HCT116 (cell line): ENCODE data around the gene CUX1. TPM values are rescaled to one million over a fixed set of nuclear protein-coding genes. Genes with fewer than 3 reads are reported as not detected.

Source experiments
- ATAC-seq: fragments of 200-7000 bp; cut with Tn5 transposase; 2 replicates; pipeline ENCODE4 v1.9.1; 2020; ENCODE audit warnings: mild to moderate bottlenecking, moderate library complexity
- BruUV-seq: library from RNA; stranded (reverse); fragments of 400-500 nt; replicated peaks from 2 replicates; lab custom pipeline; 2021; lab: Mats Ljungman, UMichigan
- CTCF ChIA-PET: fragments of 300-600 bp; sonication (Branson Sonifier 250); formaldehyde crosslinking; loops from one replicate; lab custom pipeline; 2021; ENCODE audit warnings: antibody characterized with exemption; lab: Charles Lee
- POLR2A ChIA-PET: fragments of 300-600, 350-600 bp; sonication (Branson Sonifier 250); formaldehyde crosslinking; loops from one replicate; lab custom pipeline; 2021; ENCODE audit warnings: antibody characterized with exemption; lab: Charles Lee
- RAD21 ChIA-PET, 2 experiments: fragments of 300-600 bp; sonication (Branson Sonifier 250); formaldehyde crosslinking; loops; one replicate each; lab custom pipeline; 2023; ENCODE audit warnings: low total read pairs in 2 of 2; ENCODE audit not compliant: uncharacterized antibody in 2 of 2, unreplicated experiment in 2 of 2, low non-redundant PET in 1 of 2; lab: Charles Lee
- DNase-seq: peaks from one replicate; pipeline ENCODE4 v3.0.0-alpha.2; 2010; ENCODE audit warnings: low read depth, low spot score
- H2AFZ ChIP-seq: fragments of 200-600 bp; shearing (Covaris generic), sonication (generic); 2 replicates; pipeline ENCODE4 v1.6.1; 2017; ENCODE audit warnings: low read depth, mixed run types, mixed read lengths, antibody characterized with exemption, low read length; ENCODE audit not compliant: poor library complexity, severe bottlenecking
- H3K27ac ChIP-seq: 2 replicates; pipeline ENCODE4 v1.5.1; 2012; ENCODE audit warnings: low read depth, low read length
- H3K27me3 ChIP-seq: fragments of 200-600 bp; sonication (generic); 2 replicates; pipeline ENCODE4 v1.6.1; 2016; ENCODE audit warnings: mixed run types, low read length, mixed read lengths; ENCODE audit not compliant: insufficient read depth
- H3K36me3 ChIP-seq, 2 experiments: fragments of 200-500 bp in 1 of 2; fragments of 200-600 bp in 1 of 2; sonication (Bioruptor generic) in 1 of 2; sonication (generic) in 1 of 2; 2 replicates each; pipeline versions ENCODE4 v1.5.1 to v1.6.1; 2014 to 2016; ENCODE audit warnings: low read length in 2 of 2, inconsistent platforms in 1 of 2, mixed read lengths in 1 of 2, mixed run types in 1 of 2; ENCODE audit not compliant: insufficient read depth in 2 of 2, control insufficient read depth in 1 of 2
- H3K4me1 ChIP-seq, 2 experiments: fragments of 200-600 bp in 1 of 2; sonication (generic) in 1 of 2; 2 replicates each; pipeline versions ENCODE4 v1.5.1 to v1.6.1; 2012 to 2017; ENCODE audit warnings: low read length in 2 of 2, inconsistent platforms in 1 of 2, mild to moderate bottlenecking in 1 of 2, mixed read lengths in 1 of 2, mixed run types in 1 of 2, moderate library complexity in 1 of 2; ENCODE audit not compliant: insufficient read depth in 2 of 2, control insufficient read depth in 1 of 2
- H3K4me2 ChIP-seq: fragments of 200-600 bp; sonication (generic); 2 replicates; pipeline ENCODE4 v1.6.1; 2017; ENCODE audit warnings: mixed run types, low read length, mixed read lengths
- H3K4me3 ChIP-seq, 2 experiments: fragments of 200-600 bp in 1 of 2; sonication (generic) in 1 of 2; replicated peaks in 1 of 2; 2 replicates each; pipeline ENCODE4 v1.5.1; 2011 to 2016; ENCODE audit warnings: low read length in 2 of 2, control low read depth in 1 of 2, low read depth in 1 of 2, mild to moderate bottlenecking in 1 of 2, mixed read lengths in 1 of 2, mixed run types in 1 of 2
- H3K79me2 ChIP-seq: fragments of 200-600 bp; sonication (generic); 2 replicates; pipeline ENCODE4 v1.6.1; 2017; ENCODE audit warnings: mild to moderate bottlenecking, mixed run types, low read length, moderate library complexity, mixed read lengths; ENCODE audit not compliant: insufficient read depth
- H3K9ac ChIP-seq: fragments of 200-600 bp; sonication (generic); 2 replicates; pipeline ENCODE4 v1.6.1; 2016; ENCODE audit warnings: low read length, mixed read lengths
- H3K9me2 ChIP-seq: fragments of 200-600 bp; sonication (generic), shearing (Covaris generic); 2 replicates; pipeline ENCODE4 v1.6.1; 2017; ENCODE audit warnings: mixed run types, mild to moderate bottlenecking, moderate library complexity; ENCODE audit not compliant: insufficient read depth
- H3K9me3 ChIP-seq, 2 experiments: fragments of 200-500 bp in 1 of 2; fragments of 200-600 bp in 1 of 2; sonication (Bioruptor generic) in 1 of 2; sonication (generic) in 1 of 2; 2 replicates each; pipeline ENCODE4 v1.6.1; 2014 to 2017; ENCODE audit warnings: low read length in 2 of 2, mixed read lengths in 2 of 2, inconsistent platforms in 1 of 2, low read depth in 1 of 2, mild to moderate bottlenecking in 1 of 2, mixed run types in 1 of 2, moderate library complexity in 1 of 2; ENCODE audit not compliant: control insufficient read depth in 1 of 2, insufficient read depth in 1 of 2
- H4K20me1 ChIP-seq: fragments of 200-600 bp; sonication (generic), shearing (Covaris generic); 2 replicates; pipeline ENCODE4 v1.6.1; 2017; ENCODE audit warnings: mixed run types, mild to moderate bottlenecking, moderate library complexity; ENCODE audit not compliant: insufficient read depth
- CBX3 ChIP-seq: IDR thresholded peaks from 2 replicates; pipeline ENCODE4 v1.6.1; 2012; ENCODE audit warnings: low read depth
- EGR1 ChIP-seq: IDR thresholded peaks from 2 replicates; pipeline ENCODE4 v1.6.1; 2012; ENCODE audit warnings: low read depth
- ELF1 ChIP-seq: IDR thresholded peaks from 2 replicates; pipeline ENCODE4 v1.6.1; 2012; ENCODE audit warnings: low read depth, borderline replicate concordance
- EZH2 ChIP-seq: fragments of 200-600 bp; sonication (generic); IDR thresholded peaks from 2 replicates; pipeline ENCODE4 v1.6.1; 2017; ENCODE audit warnings: antibody characterized with exemption, mixed run types
- EZH2phosphoT487 ChIP-seq: fragments of 200-600 bp; IDR thresholded peaks from 2 replicates; pipeline ENCODE4 v1.6.1; 2018; ENCODE audit warnings: antibody characterized with exemption, borderline replicate concordance
- FOSL1 ChIP-seq: IDR thresholded peaks from 2 replicates; pipeline ENCODE4 v1.6.1; 2012; ENCODE audit warnings: low read depth
- JUND ChIP-seq: IDR thresholded peaks from 2 replicates; pipeline ENCODE4 v1.6.1; 2012
- POLR2AphosphoS5 ChIP-seq: IDR thresholded peaks from 2 replicates; pipeline ENCODE4 v1.6.1; 2011; ENCODE audit warnings: mild to moderate bottlenecking, low read depth, low read length, moderate library complexity
- SIN3A ChIP-seq: IDR thresholded peaks from 2 replicates; pipeline ENCODE4 v1.6.1; 2012; ENCODE audit warnings: low read depth
- SP1 ChIP-seq: IDR thresholded peaks from 2 replicates; pipeline ENCODE4 v1.6.1; 2012; ENCODE audit warnings: low read depth
- SRF ChIP-seq: IDR thresholded peaks from 2 replicates; pipeline ENCODE4 v1.6.1; 2012; ENCODE audit warnings: low read depth
- TCF7L2 ChIP-seq: IDR thresholded peaks from 2 replicates; pipeline ENCODE4 v1.7.0; 2011; ENCODE audit warnings: borderline replicate concordance, inconsistent platforms; ENCODE audit not compliant: insufficient read depth, insufficient read length; ENCODE audit errors: extremely low read depth
- YY1 ChIP-seq: IDR thresholded peaks from 2 replicates; pipeline ENCODE4 v1.6.1; 2011; ENCODE audit warnings: low read length, low read depth, moderate library complexity, mild to moderate bottlenecking; ENCODE audit not compliant: insufficient replicate concordance; ENCODE audit errors: extremely low read depth
- ZFX ChIP-seq: fragments of 450-650 bp; IDR thresholded peaks from 2 replicates; pipeline ENCODE4 v1.6.1; 2017
- ZNF274 ChIP-seq: fragments of 200-500 bp; sonication (Bioruptor generic); IDR thresholded peaks from 2 replicates; pipeline ENCODE4 v1.6.1; 2014; ENCODE audit warnings: mild to moderate bottlenecking, low read depth, low read length, inconsistent platforms
- intact Hi-C: fragments of 100-400 bp; cut with micrococcal nuclease; formaldehyde crosslinking; loops from 2 replicates; pipeline ENCODE4 v1.10.0; 2022
- total RNA-seq: library from RNA; stranded (reverse); gene quantifications from one replicate; pipeline ENCODE4 v1.2.1, GENCODE V29; 2021; ENCODE audit not compliant: unreplicated experiment
- TF ChIP-seq, protein P1 (sequence below): IDR thresholded peaks from 2 replicates; pipeline ENCODE4 v1.6.1; 2012
- TF ChIP-seq, protein P2 (sequence below): IDR thresholded peaks from 2 replicates; pipeline ENCODE4 v1.6.1; 2012; ENCODE audit warnings: low read depth
- TF ChIP-seq, protein P3 (sequence below): IDR thresholded peaks from 2 replicates; pipeline ENCODE4 v1.6.1; 2012

CUX1 gene
- total RNA-seq, 1 experiment from 2014 or later: 68.9 TPM

DNA sequence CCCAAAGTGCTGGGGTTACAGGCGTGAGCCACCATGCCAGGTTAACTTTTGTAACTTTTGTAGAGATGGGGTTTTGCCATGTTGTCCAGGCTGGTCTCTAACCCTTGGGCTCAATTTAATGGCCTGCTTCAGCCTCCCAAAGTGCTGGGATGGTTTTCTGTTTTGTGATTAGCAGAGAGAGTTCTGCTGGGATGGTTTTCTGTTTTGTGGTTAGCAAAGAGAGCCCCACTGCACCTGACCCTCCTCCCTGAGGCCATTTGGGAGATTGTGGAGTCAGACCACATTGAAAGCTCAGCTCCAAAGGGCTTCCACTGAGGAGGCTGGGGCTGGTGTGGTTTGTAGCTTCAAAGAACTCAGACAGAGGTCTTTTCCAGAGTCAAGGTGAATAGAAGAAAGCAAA, 29.6 kb upstream of the CUX1 start:
- RAD21 ChIA-PET: no interaction called here
- H2AFZ ChIP-seq: no peak overlapping the region
- POLR2A ChIA-PET: no interaction called here
- TF ChIP-seq EZH2phosphoT487: no peak
- TF ChIP-seq JUND: no peak
- TF ChIP-seq SP1: no peak
- TF ChIP-seq POLR2AphosphoS5: no peak
- TF ChIP-seq SRF: no peak
- TF ChIP-seq CBX3: no peak
- TF ChIP-seq, protein P1, sequence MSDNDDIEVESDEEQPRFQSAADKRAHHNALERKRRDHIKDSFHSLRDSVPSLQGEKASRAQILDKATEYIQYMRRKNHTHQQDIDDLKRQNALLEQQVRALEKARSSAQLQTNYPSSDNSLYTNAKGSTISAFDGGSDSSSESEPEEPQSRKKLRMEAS: no peak
- TF ChIP-seq EZH2: no peak
- no peak for TF ChIP-seq ZFX
- no peak for TF ChIP-seq TCF7L2
- TF ChIP-seq FOSL1: no peak
- no peak for TF ChIP-seq YY1
- no peak for TF ChIP-seq ELF1
- TF ChIP-seq EGR1: no peak
- TF ChIP-seq, protein P2, sequence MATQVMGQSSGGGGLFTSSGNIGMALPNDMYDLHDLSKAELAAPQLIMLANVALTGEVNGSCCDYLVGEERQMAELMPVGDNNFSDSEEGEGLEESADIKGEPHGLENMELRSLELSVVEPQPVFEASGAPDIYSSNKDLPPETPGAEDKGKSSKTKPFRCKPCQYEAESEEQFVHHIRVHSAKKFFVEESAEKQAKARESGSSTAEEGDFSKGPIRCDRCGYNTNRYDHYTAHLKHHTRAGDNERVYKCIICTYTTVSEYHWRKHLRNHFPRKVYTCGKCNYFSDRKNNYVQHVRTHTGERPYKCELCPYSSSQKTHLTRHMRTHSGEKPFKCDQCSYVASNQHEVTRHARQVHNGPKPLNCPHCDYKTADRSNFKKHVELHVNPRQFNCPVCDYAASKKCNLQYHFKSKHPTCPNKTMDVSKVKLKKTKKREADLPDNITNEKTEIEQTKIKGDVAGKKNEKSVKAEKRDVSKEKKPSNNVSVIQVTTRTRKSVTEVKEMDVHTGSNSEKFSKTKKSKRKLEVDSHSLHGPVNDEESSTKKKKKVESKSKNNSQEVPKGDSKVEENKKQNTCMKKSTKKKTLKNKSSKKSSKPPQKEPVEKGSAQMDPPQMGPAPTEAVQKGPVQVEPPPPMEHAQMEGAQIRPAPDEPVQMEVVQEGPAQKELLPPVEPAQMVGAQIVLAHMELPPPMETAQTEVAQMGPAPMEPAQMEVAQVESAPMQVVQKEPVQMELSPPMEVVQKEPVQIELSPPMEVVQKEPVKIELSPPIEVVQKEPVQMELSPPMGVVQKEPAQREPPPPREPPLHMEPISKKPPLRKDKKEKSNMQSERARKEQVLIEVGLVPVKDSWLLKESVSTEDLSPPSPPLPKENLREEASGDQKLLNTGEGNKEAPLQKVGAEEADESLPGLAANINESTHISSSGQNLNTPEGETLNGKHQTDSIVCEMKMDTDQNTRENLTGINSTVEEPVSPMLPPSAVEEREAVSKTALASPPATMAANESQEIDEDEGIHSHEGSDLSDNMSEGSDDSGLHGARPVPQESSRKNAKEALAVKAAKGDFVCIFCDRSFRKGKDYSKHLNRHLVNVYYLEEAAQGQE: no peak
- no peak for TF ChIP-seq ZNF274
- TF ChIP-seq, protein P3, sequence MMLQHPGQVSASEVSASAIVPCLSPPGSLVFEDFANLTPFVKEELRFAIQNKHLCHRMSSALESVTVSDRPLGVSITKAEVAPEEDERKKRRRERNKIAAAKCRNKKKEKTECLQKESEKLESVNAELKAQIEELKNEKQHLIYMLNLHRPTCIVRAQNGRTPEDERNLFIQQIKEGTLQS: no peak
- no peak for TF ChIP-seq SIN3A
- no peaks in the 10 kb centered on the region for H3K9me3 ChIP-seq
- H3K4me2 ChIP-seq: no peak overlapping the region
- DNase-seq (no peak), ATAC-seq (no peak)
- no peak overlapping the region for H3K9ac ChIP-seq
- no peaks in the 10 kb centered on the region for H3K79me2 ChIP-seq
- H3K27ac ChIP-seq: no peak overlapping the region
- H4K20me1 ChIP-seq: no peaks in the 10 kb centered on the region
- H3K4me3 ChIP-seq: no peak overlapping the region
- no peaks in the 10 kb centered on the region for H3K36me3 ChIP-seq
- CTCF ChIA-PET: no interaction called here
- no TSS peak for BruUV-seq
- no peaks in the 10 kb centered on the region for H3K9me2 ChIP-seq
- no peaks in the 10 kb centered on the region for H3K27me3 ChIP-seq
- H3K4me1 ChIP-seq: peaks cover 6 to 17% of the 10 kb centered on the region in 2 experiments
- intact Hi-C loops: no loop called here
